GM20000 (cell line): Measurements from ENCODE around the gene RAB21.
"Not testable (repeated sequence)": the region's sequence is repeated elsewhere in the genome, so short reads cannot be mapped to it uniquely, and the experiment has no call there.

ENCODE experiments used
- DNase-seq: peaks from one replicate; pipeline ENCODE4 v3.0.0; 2012; ENCODE audit warnings: low spot score
- CTCF ChIP-seq: IDR thresholded peaks from 2 replicates; pipeline ENCODE4 v1.5.1; 2012; ENCODE audit warnings: mild to moderate bottlenecking, control low read depth; ENCODE audit errors: extremely low read depth, missing control alignments

Gene RAB21

GRCh38 chr12:71799106-71799505 lies 44.4 kb downstream of the RAB21 start:
- no peak for DNase-seq

GRCh38 chr12:71800177-71800576 lies 45.5 kb downstream of the RAB21 start:
- no peak for TF ChIP-seq CTCF
- no peak for DNase-seq

More at GRCh38 chr12:71799106-71799505, 44.4 kb downstream of the RAB21 start:
- no peak for TF ChIP-seq CTCF

DNA sequence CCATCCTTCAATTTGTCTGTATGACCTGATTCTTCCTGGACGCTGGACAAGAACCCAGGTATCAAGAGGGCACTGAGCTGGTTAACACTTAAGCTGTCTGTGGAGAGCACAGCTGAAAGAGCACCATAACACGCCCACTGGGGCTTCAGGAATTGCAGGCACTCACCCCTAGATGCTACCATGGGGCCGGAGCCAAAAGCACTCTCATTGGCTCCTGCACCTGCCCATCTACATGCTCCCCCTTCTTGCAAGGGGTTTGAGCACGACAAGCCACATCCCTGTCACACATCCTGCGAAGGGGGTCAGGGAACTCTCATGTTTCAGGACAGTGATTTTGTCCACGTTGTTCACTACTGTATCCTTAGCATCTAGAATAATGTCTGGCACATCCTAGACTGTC lies 49.8 kb downstream of the RAB21 start:
- TF ChIP-seq CTCF, result no peak
- no peak for DNase-seq

DNA sequence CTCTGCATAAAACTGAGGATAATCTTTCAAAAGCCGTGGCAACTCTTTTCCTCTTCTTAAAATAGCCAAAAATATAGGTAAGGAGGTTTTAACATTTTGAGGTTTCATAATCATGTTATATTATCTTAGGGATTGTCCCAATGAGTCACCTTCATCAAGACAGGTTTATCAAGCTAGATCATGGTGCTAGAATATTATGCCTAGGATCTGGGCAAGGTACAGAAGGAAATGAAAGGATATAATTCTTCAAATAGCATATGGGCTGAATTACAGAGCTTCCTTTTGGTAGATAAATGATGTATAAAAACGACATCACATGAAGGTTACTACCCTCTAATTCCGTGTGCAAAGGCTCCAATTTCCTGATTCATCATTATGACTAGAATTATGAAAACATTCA lies 56.3 kb downstream of the RAB21 start:
- DNase-seq, result no peak
- no peak for TF ChIP-seq CTCF

DNA sequence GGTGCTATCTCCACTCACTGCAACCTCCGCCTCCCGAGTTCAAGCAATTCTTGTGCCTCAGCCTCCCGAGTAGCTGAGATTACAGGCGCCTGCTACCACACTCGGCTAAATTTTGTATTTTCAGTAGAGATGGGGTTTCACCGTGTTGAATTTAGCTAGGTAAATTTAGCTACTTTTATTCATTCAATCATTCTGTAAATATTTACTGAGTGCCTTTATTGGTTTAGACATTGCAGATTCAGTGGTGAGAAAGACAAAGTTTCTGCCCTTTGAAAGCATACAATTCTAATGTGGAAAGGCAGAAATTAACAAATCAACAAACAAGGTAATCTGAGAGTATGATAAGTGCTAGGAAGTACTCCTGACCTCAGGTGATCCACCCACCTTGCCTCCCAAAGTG lies 60.6 kb downstream of the RAB21 start:
- not testable (repeated sequence) for DNase-seq

- DNase-seq, result not testable (repeated sequence)
These were observed 67.4 kb downstream of the RAB21 start for GRCh38 chr12:71822088-71822487.

GRCh38 chr12:71828813-71829212 lies 74.2 kb downstream of the RAB21 start:
- no peak for DNase-seq
- TF ChIP-seq CTCF, result no peak

GRCh38 chr12:71837356-71837755 lies 82.7 kb downstream of the RAB21 start:
- TF ChIP-seq CTCF, result no peak
- no peak for DNase-seq

DNA sequence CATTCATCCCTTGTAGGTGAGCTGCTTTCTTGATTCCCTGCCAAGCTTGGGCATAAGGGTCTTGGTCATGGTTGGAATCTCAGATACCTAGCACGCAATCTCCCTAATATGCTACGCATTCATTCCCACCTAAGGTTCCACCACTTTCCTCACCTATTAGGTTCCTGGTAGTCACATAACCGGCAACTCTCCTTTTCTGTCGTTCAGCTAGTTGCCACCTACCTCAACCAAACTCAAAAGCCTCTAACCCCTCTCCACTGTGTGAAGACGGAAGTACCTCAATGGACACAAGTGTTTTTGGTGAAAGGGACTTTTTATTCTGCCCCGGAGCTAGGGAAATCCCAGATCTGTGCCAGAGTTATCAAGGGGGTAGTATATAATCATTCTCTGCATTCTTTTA lies 83.6 kb downstream of the RAB21 start:
- no peak for TF ChIP-seq CTCF

More for the DNA sequence above, 83.6 kb downstream of the RAB21 start:
- DNase-seq, result no peak
